Suprapubic skin (tissue), 3 donors: Measurements from ENCODE around the gene CLDN16.

Source experiments
- CTCF ChIP-seq, 2 donors: fragments of 200-600 bp in 1 of 2; fragments of 450-650 bp in 1 of 2; sonication (generic) in 1 of 2; IDR thresholded peaks; one replicate each; pipeline ENCODE4 v1.5.1; 2016 to 2019; ENCODE audit warnings: antibody characterized with exemption in 2 of 2, mild to moderate bottlenecking in 1 of 2, moderate library complexity in 1 of 2
- POLR2A ChIP-seq, 2 donors: fragments of 450-650 bp; IDR thresholded peaks; one replicate each; pipeline ENCODE4 v1.6.1; 2017; ENCODE audit warnings: antibody characterized with exemption in 2 of 2, mild to moderate bottlenecking in 2 of 2, moderate library complexity in 2 of 2

GRCh38 chr3:190442240-190442639, 54.3 kb downstream of the CLDN16 start:
- TF ChIP-seq CTCF (IDR thresholded peaks at IDR 0.05) = no peak
- no peak for TF ChIP-seq POLR2A (IDR thresholded peaks at IDR 0.05)
